Endodermal cell (in vitro differentiated cells): ENCODE data around the gene TCTN2. TPM values are rescaled to one million over a fixed set of nuclear protein-coding genes. Genes with fewer than 3 reads are reported as not detected.

Experiments used
- DNase-seq: peaks from one replicate; pipeline ENCODE4 v3.0.0-alpha.2; 2017
- H3K27ac ChIP-seq: 2 replicates; pipeline ENCODE4 v1.5.1; 2013; ENCODE audit warnings: mild to moderate bottlenecking, low read depth, low read length, moderate library complexity
- H3K27me3 ChIP-seq: 2 replicates; pipeline ENCODE4 v1.6.1; 2013; ENCODE audit warnings: mild to moderate bottlenecking, low read length, moderate library complexity; ENCODE audit not compliant: insufficient read depth, control insufficient read depth, poor library complexity, severe bottlenecking
- H3K36me3 ChIP-seq: 2 replicates; pipeline ENCODE4 v1.7.0; 2013; ENCODE audit warnings: mild to moderate bottlenecking, low read length, moderate library complexity; ENCODE audit not compliant: control insufficient read depth, insufficient read depth
- H3K4me1 ChIP-seq: one replicate; pipeline ENCODE4 v1.7.0; 2013; ENCODE audit warnings: low read length; ENCODE audit not compliant: control insufficient read depth, insufficient read depth
- H3K4me3 ChIP-seq: 2 replicates; pipeline ENCODE4 v1.5.1; 2013; ENCODE audit warnings: mild to moderate bottlenecking, low read length, moderate library complexity
- H3K9ac ChIP-seq: 2 replicates; pipeline ENCODE4 v1.6.1; 2013; ENCODE audit warnings: mild to moderate bottlenecking, low read length, moderate library complexity; ENCODE audit not compliant: poor library complexity, severe bottlenecking; ENCODE audit errors: extremely low read depth
- H3K9me3 ChIP-seq: 2 replicates; pipeline ENCODE4 v1.6.1; 2013; ENCODE audit warnings: mild to moderate bottlenecking, low read length, moderate library complexity; ENCODE audit not compliant: control insufficient read depth
- H3K27ac Mint-ChIP-seq: 2 replicates; pipeline ENCODE4 v1.8.0; 2020; ENCODE audit warnings: mixed read lengths
- H3K27me3 Mint-ChIP-seq: 2 replicates; pipeline ENCODE4 v1.8.0; 2021; ENCODE audit warnings: mild to moderate bottlenecking, mixed read lengths; ENCODE audit not compliant: insufficient read depth
- H3K36me3 Mint-ChIP-seq: 2 replicates; pipeline ENCODE4 v1.8.0; 2020; ENCODE audit warnings: low read depth, mixed read lengths
- H3K4me1 Mint-ChIP-seq: 2 replicates; pipeline ENCODE4 v1.8.0; 2020; ENCODE audit warnings: mixed read lengths
- H3K4me3 Mint-ChIP-seq: 2 replicates; pipeline ENCODE4 v1.8.0; 2020; ENCODE audit warnings: mild to moderate bottlenecking, moderate library complexity, mixed read lengths
- H3K9me3 Mint-ChIP-seq: 2 replicates; pipeline ENCODE4 v1.8.0; 2020; ENCODE audit warnings: mild to moderate bottlenecking, mixed read lengths
- CTCF ChIP-seq: fragments of 200-600 bp; sonication (generic); conservative IDR thresholded peaks from 2 replicates; pipeline ENCODE4 v1.5.0; 2021; ENCODE audit warnings: antibody characterized with exemption, mild to moderate bottlenecking
- WGBS, 2 experiments: methylation state at CpG; one replicate each; pipeline versions ENCODE4 v1.1.5 to v1.1.7; 2013; ENCODE audit warnings: missing lambda C conversion rate in 2 of 2, mixed read lengths in 1 of 2; ENCODE audit not compliant: insufficient coverage in 1 of 2, insufficient read length in 1 of 2; 5-methylcytosine and 5-hydroxymethylcytosine counted together
- total RNA-seq, 2 donors: library from RNA; stranded (reverse); fragmentation: NEBNext Ultra II Directional in 1 of 2; extraction: Animal tissue kit (Norgen Biotek cat#: 25700) in 1 of 2; gene quantifications; 2 replicates in 1 of 2; 3 replicates in 1 of 2; pipeline ENCODE4 v1.2.1, GENCODE V29; 2021

The TCTN2 gene
- total RNA-seq, 2 donors from 2014 or later = 19.2 to 25.6 TPM

GRCh38 chr12:123696646-123697045 lies 25.7 kb downstream of the TCTN2 start:
- Histone ChIP-seq H3K9me3 (no peaks in the 10 kb centered on the region), H3K36me3 (peaks cover 59% of the 10 kb centered on the region), H3K9ac (no peak overlapping the region), H3K4me1 (no peaks in the 10 kb centered on the region), H3K27me3 (no peaks in the 10 kb centered on the region), H3K27ac (no peak overlapping the region), H3K4me3 (no peak overlapping the region)
- H3K36me3 Mint-ChIP-seq = peaks cover 57% of the 10 kb centered on the region
- H3K27ac Mint-ChIP-seq = no peak overlapping the region
- TF ChIP-seq CTCF = no peak
- WGBS, 2 experiments = 85 to 89% methylated on average over 4 of the region's 4 CpGs
- H3K9me3 Mint-ChIP-seq = no peaks in the 10 kb centered on the region
- H3K4me3 Mint-ChIP-seq = no peak overlapping the region
- no peak for DNase-seq
- H3K4me1 Mint-ChIP-seq = no peaks in the 10 kb centered on the region
- no peaks in the 10 kb centered on the region for H3K27me3 Mint-ChIP-seq

- TF ChIP-seq CTCF = no peak
- WGBS, 2 experiments = 90% methylated on average over 1 to 3 of the region's 3 CpGs
- Mint-ChIP-seq H3K4me1 (peaks cover under 1% of the 10 kb centered on the region), H3K27ac (no peak overlapping the region), H3K27me3 (no peaks in the 10 kb centered on the region), H3K36me3 (peaks cover 53% of the 10 kb centered on the region), H3K9me3 (no peaks in the 10 kb centered on the region), H3K4me3 (no peak overlapping the region)
- no peak overlapping the region for H3K9ac ChIP-seq
- no peak overlapping the region for H3K27ac ChIP-seq
- peaks cover 38% of the 10 kb centered on the region for H3K36me3 ChIP-seq
- H3K4me3 ChIP-seq = no peak overlapping the region
- H3K4me1 ChIP-seq = no peaks in the 10 kb centered on the region
- no peaks in the 10 kb centered on the region for H3K9me3 ChIP-seq
- H3K27me3 ChIP-seq = no peaks in the 10 kb centered on the region
- no peak for DNase-seq
Measured at GRCh38 chr12:123705935-123706334, 35.0 kb downstream of the TCTN2 start.

- 93 to 97% methylated on average over 4 of the region's 4 CpGs for whole genome bisulfite sequencing, 2 experiments
Measured at GRCh38 chr12:123707466-123707865, 36.6 kb downstream of the TCTN2 start.

More at GRCh38 chr12:123707466-123707865, 36.6 kb downstream of the TCTN2 start:
- H3K36me3 Mint-ChIP-seq = peaks cover 40% of the 10 kb centered on the region
- no peaks in the 10 kb centered on the region for H3K4me1 ChIP-seq
- H3K27me3 ChIP-seq = no peaks in the 10 kb centered on the region
- no peaks in the 10 kb centered on the region for H3K9me3 ChIP-seq
- H3K27ac ChIP-seq = no peak overlapping the region
- H3K27me3 Mint-ChIP-seq = no peaks in the 10 kb centered on the region
- peaks cover 3% of the 10 kb centered on the region for H3K4me1 Mint-ChIP-seq
- H3K27ac Mint-ChIP-seq = no peak overlapping the region
- no peak for DNase-seq
- H3K36me3 ChIP-seq = peaks cover 26% of the 10 kb centered on the region
- H3K9me3 Mint-ChIP-seq = no peaks in the 10 kb centered on the region
- H3K4me3 Mint-ChIP-seq = no peak overlapping the region
- no peak overlapping the region for H3K4me3 ChIP-seq
- H3K9ac ChIP-seq = no peak overlapping the region
- no peak for TF ChIP-seq CTCF
